ENCODE results near the gene COPZ2. TPM values are rescaled to one million over a fixed set of nuclear protein-coding genes. Genes with fewer than 3 reads are reported as not detected.
"Not testable (repeated sequence)": the region's sequence is repeated elsewhere in the genome, so short reads cannot be mapped to it uniquely, and the experiment has no call there.

Gene COPZ2
- total RNA-seq, result 16.9 and 17.7 TPM in 2 replicates

GRCh38 chr17:48037036-48037837 lies at the start of gene COPZ2:
COPZ2 (minus strand) TSS chr17:48037797; CDS start chr17:48037777, 20 bp downstream.
- DNase-seq (ENCODE audit: extremely low read depth, low read depth, low spot score), result no peak

- no peak for DNase-seq (ENCODE audit: extremely low read depth, low read depth, low spot score)
These were observed 47.3 kb upstream of the COPZ2 start for GRCh38 chr17:48084932-48085331.

GRCh38 chr17:48081858-48082257 lies 44.3 kb upstream of the COPZ2 start:
- DNase-seq (ENCODE audit: extremely low read depth, low read depth, low spot score), result no peak

- not testable (repeated sequence) for DNase-seq (ENCODE audit: extremely low read depth, low read depth, low spot score)
These were observed 39.6 kb upstream of the COPZ2 start for GRCh38 chr17:48077152-48077551.

GRCh38 chr17:48074322-48075081 lies 36.9 kb upstream of the COPZ2 start:
- DNase-seq (ENCODE audit: extremely low read depth, low read depth, low spot score), result no peak

- not testable (repeated sequence) for DNase-seq (ENCODE audit: extremely low read depth, low read depth, low spot score)
These were observed 36.0 kb upstream of the COPZ2 start for GRCh38 chr17:48073566-48074094.

GRCh38 chr17:48072811-48073210 lies 35.2 kb upstream of the COPZ2 start:
- DNase-seq (ENCODE audit: extremely low read depth, low read depth, low spot score), result not testable (repeated sequence)

- DNase-seq (ENCODE audit: extremely low read depth, low read depth, low spot score), result no peak
These were observed 34.1 kb upstream of the COPZ2 start for GRCh38 chr17:48071654-48072053.

GRCh38 chr17:48070195-48070594 lies 32.6 kb upstream of the COPZ2 start:
- no peak for DNase-seq (ENCODE audit: extremely low read depth, low read depth, low spot score)

- no peak for DNase-seq (ENCODE audit: extremely low read depth, low read depth, low spot score)
These were observed 30.9 kb upstream of the COPZ2 start for GRCh38 chr17:48068491-48068961.

- not testable (repeated sequence) for DNase-seq (ENCODE audit: extremely low read depth, low read depth, low spot score)
These were observed 30.2 kb upstream of the COPZ2 start for GRCh38 chr17:48067808-48068207.

GRCh38 chr17:48067245-48067644 lies 29.6 kb upstream of the COPZ2 start:
- DNase-seq (ENCODE audit: extremely low read depth, low read depth, low spot score), result no peak

- DNase-seq (ENCODE audit: extremely low read depth, low read depth, low spot score), result no peak
These were observed 29.1 kb upstream of the COPZ2 start for GRCh38 chr17:48066656-48067055.

- DNase-seq (ENCODE audit: extremely low read depth, low read depth, low spot score), result no peak
These were observed 28.6 kb upstream of the COPZ2 start for GRCh38 chr17:48066192-48066591.

- no peak for DNase-seq (ENCODE audit: extremely low read depth, low read depth, low spot score)
These were observed 27.0 kb upstream of the COPZ2 start for GRCh38 chr17:48064638-48065037.

GRCh38 chr17:48062273-48062672 lies 24.7 kb upstream of the COPZ2 start:
- no peak for DNase-seq (ENCODE audit: extremely low read depth, low read depth, low spot score)

- no peak for DNase-seq (ENCODE audit: extremely low read depth, low read depth, low spot score)
These were observed 22.7 kb upstream of the COPZ2 start for GRCh38 chr17:48060249-48060648.

- DNase-seq (ENCODE audit: extremely low read depth, low read depth, low spot score), result no peak
These were observed 21.6 kb upstream of the COPZ2 start for GRCh38 chr17:48059125-48059668.

- no peak for DNase-seq (ENCODE audit: extremely low read depth, low read depth, low spot score)
These were observed 21.0 kb upstream of the COPZ2 start for GRCh38 chr17:48058393-48059124.

- no peak for DNase-seq (ENCODE audit: extremely low read depth, low read depth, low spot score)
These were observed 20.0 kb upstream of the COPZ2 start for GRCh38 chr17:48057626-48058025.

- no peak for DNase-seq (ENCODE audit: extremely low read depth, low read depth, low spot score)
These were observed 19.3 kb upstream of the COPZ2 start for GRCh38 chr17:48056879-48057278.
